ENCODE results near the gene PKNOX2.

DNA sequence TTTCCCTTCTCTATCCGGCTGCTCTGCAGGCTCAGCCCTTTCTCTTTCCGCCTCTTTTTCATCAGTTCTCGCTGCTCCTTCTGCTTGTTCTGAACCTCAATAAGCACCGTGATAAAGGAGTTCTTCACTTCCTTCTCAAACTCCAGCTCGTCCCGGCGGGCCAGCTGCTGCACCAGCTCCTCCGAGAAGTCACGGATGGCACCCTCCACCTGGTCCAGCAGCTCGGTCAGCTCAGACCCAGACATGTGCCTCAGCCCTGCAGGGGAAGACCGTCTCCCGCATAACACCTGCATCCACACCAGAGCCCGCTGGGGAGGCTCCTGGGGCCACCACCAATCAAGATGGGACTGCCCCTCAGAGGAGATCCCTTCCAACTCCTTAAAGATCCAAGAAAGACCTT is 291.3 kb downstream of the PKNOX2 start:
- TF ChIP-seq ZFP36 (IDR thresholded peaks at IDR 0.05; ENCODE audit: borderline replicate concordance, partially characterized antibody) (no peak), POLR2A (IDR thresholded peaks at IDR 0.05; ENCODE audit: low read length) (no peak), CHD4 (IDR thresholded peaks at IDR 0.05; ENCODE audit: borderline replicate concordance) (no peak), CTCF (IDR thresholded peaks at IDR 0.05) (no peak), RAD21 (conservative IDR thresholded peaks at IDR 0.05 in 1 of 2, IDR thresholded peaks at IDR 0.05 in 1 of 2) (no peak), REST (IDR thresholded peaks at IDR 0.05) (no peak), NPAS2 (CRISPR knock-in tag; IDR thresholded peaks at IDR 0.05; ENCODE audit: borderline replicate concordance) (no peak), ZC3H11A (IDR thresholded peaks at IDR 0.05) (no peak), TP53 (CRISPR knock-in tag; IDR thresholded peaks at IDR 0.05) (no peak), ESRRA (IDR thresholded peaks at IDR 0.05; ENCODE audit: borderline replicate concordance, low read length) (no peak)
- TF ChIP-seq, protein P1, sequence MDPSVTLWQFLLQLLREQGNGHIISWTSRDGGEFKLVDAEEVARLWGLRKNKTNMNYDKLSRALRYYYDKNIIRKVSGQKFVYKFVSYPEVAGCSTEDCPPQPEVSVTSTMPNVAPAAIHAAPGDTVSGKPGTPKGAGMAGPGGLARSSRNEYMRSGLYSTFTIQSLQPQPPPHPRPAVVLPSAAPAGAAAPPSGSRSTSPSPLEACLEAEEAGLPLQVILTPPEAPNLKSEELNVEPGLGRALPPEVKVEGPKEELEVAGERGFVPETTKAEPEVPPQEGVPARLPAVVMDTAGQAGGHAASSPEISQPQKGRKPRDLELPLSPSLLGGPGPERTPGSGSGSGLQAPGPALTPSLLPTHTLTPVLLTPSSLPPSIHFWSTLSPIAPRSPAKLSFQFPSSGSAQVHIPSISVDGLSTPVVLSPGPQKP (IDR thresholded peaks at IDR 0.05; ENCODE audit: low read depth, low read length), result no peak

Measured in A549 (cell line).